Upper lobe of left lung (tissue), 6 donors: Measurements from ENCODE around the gene UGT1A1. TPM values are rescaled to one million over a fixed set of nuclear protein-coding genes. Genes with fewer than 3 reads are reported as not detected.

ENCODE experiments used
- ATAC-seq, 2 donors: fragments of 200-7000 bp; cut with Tn5 transposase; one replicate each; pipeline ENCODE4 v1.9.1; 2022; ENCODE audit warnings: mild to moderate bottlenecking in 2 of 2, moderate library complexity in 2 of 2; ENCODE audit not compliant: low FRiP score in 2 of 2
- DNase-seq, 2 donors: peaks; one replicate each; pipeline ENCODE4 v3.0.0-alpha.2; 2019 to 2020
- H3K27ac ChIP-seq, 4 donors: fragments of 200-600 bp; sonication (generic); one replicate each; pipeline ENCODE4 v1.5.1; 2016 to 2019
- H3K27me3 ChIP-seq, 4 donors: fragments of 200-600 bp; sonication (generic); one replicate each; pipeline ENCODE4 v1.5.1; 2017 to 2019
- H3K36me3 ChIP-seq, 4 donors: fragments of 200-600 bp; sonication (generic); one replicate each; pipeline ENCODE4 v1.5.1; 2016 to 2019
- H3K4me1 ChIP-seq, 4 donors: fragments of 200-600 bp; sonication (generic); one replicate each; pipeline ENCODE4 v1.5.1; 2018 to 2019
- H3K4me3 ChIP-seq, 4 donors: fragments of 200-600 bp; sonication (generic); one replicate each; pipeline ENCODE4 v1.5.1; 2017 to 2019; ENCODE audit warnings: mild to moderate bottlenecking in 2 of 4, moderate library complexity in 1 of 4
- H3K9me3 ChIP-seq, 4 donors: fragments of 200-600 bp; sonication (generic); one replicate each; pipeline ENCODE4 v1.5.1; 2018 to 2019
- EP300 ChIP-seq, 4 donors: sonication (generic); formaldehyde crosslinking; IDR thresholded peaks; one replicate each; pipeline ENCODE4 v1.5.1; 2017; ENCODE audit warnings: antibody characterized with exemption in 4 of 4, control low read depth in 2 of 4
- POLR2A ChIP-seq, 4 donors: fragments of 450-650 bp; IDR thresholded peaks; one replicate each; pipeline ENCODE4 v1.5.1; 2016 to 2017; ENCODE audit warnings: antibody characterized with exemption in 4 of 4, mild to moderate bottlenecking in 2 of 4
- POLR2AphosphoS5 ChIP-seq, 2 donors: sonication (generic); formaldehyde crosslinking; IDR thresholded peaks; one replicate each; pipeline ENCODE4 v1.5.1; 2017; ENCODE audit warnings: antibody characterized with exemption in 2 of 2
- WGBS, 2 donors: methylation state at CpG; one replicate each; pipeline ENCODE4 v1.1.5; 2017 to 2018; 5-methylcytosine and 5-hydroxymethylcytosine counted together
- total RNA-seq, 6 donors: library from RNA; depleted of rRNA in 4 of 6; stranded (reverse); fragments of >200 nt in 4 of 6; gene quantifications; one replicate each; pipeline versions ENCODE4 v1.1.0 to v1.2.1, GENCODE V29; 2016 to 2021
- TF ChIP-seq, protein P1 (sequence below), 6 experiments: fragments of 450-650 bp in 4 of 6; fragments of 200-600 bp in 2 of 6; sonication (generic) in 2 of 6; IDR thresholded peaks; one replicate each; pipeline ENCODE4 v1.5.1; 2016 to 2019; ENCODE audit warnings: antibody characterized with exemption in 6 of 6
- donor health status: DM: no; HTN: no; CAD: no; lungs with moderate emphysema.
- donor health status: DM: no; HTN: yes; CAD: no; lungs with severe emphysema.

The UGT1A1 gene
- total RNA-seq, 6 donors from 2014 or later: 0.15 to 1.4 (median 1.0) TPM; not detected in 3

GRCh38 chr2:233778030-233778429 is 18.0 kb downstream of the UGT1A1 start, which contains the start of gene MROH2A:
Gene MROH2A, plus strand, starts transcription at chr2:233778330. Its CDS starts 1,029 bp downstream, at chr2:233779359.
- ATAC-seq (no peak), DNase-seq (no peak)
- Histone ChIP-seq H3K4me3 (no peak within 1 kb of the TSS), H3K9me3 (no peaks in the 10 kb centered on the region), H3K36me3 (no peaks in the 10 kb centered on the region), H3K4me1 (no peaks in the 10 kb centered on the region), H3K27me3 (no peaks in the 10 kb centered on the region), H3K27ac (no peak within 1 kb of the TSS)
- TF ChIP-seq EP300 (IDR thresholded peaks at IDR 0.05): no peak
- TF ChIP-seq, protein P1, sequence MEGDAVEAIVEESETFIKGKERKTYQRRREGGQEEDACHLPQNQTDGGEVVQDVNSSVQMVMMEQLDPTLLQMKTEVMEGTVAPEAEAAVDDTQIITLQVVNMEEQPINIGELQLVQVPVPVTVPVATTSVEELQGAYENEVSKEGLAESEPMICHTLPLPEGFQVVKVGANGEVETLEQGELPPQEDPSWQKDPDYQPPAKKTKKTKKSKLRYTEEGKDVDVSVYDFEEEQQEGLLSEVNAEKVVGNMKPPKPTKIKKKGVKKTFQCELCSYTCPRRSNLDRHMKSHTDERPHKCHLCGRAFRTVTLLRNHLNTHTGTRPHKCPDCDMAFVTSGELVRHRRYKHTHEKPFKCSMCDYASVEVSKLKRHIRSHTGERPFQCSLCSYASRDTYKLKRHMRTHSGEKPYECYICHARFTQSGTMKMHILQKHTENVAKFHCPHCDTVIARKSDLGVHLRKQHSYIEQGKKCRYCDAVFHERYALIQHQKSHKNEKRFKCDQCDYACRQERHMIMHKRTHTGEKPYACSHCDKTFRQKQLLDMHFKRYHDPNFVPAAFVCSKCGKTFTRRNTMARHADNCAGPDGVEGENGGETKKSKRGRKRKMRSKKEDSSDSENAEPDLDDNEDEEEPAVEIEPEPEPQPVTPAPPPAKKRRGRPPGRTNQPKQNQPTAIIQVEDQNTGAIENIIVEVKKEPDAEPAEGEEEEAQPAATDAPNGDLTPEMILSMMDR (IDR thresholded peaks at IDR 0.05): no peak
- no peak for TF ChIP-seq POLR2AphosphoS5 (IDR thresholded peaks at IDR 0.05)
- no peak for TF ChIP-seq POLR2A (IDR thresholded peaks at IDR 0.05)
- 93 to 100% methylated on average over 2 of the region's 2 CpGs for WGBS, 2 donors

DNA sequence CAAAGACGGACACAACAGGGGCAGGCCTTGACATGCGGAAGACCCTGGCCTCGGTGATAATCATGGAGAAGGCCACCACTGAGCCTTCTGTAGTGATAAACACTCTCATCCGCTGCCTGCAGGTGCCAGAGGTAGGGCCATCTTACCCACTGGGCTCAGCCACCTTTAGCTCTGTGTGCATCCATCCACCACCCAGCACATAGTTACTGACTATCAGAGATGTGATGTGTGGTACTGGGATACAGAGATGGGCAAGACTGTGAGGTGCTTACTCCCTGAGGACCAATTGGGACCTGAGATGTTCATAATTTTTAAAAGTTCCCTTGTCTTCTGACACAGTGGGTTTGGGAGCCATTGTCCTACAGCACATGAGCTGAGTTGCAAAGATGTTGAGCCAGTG is 19.7 kb downstream of the UGT1A1 start:
- ATAC-seq: no peak
- Histone ChIP-seq H3K27ac (no peak overlapping the region), H3K4me3 (no peak overlapping the region), H3K27me3 (no peaks in the 10 kb centered on the region), H3K36me3 (no peaks in the 10 kb centered on the region), H3K4me1 (no peaks in the 10 kb centered on the region), H3K9me3 (no peaks in the 10 kb centered on the region)
- TF ChIP-seq POLR2AphosphoS5 (IDR thresholded peaks at IDR 0.05): no peak
- TF ChIP-seq POLR2A (IDR thresholded peaks at IDR 0.05): no peak
- TF ChIP-seq EP300 (IDR thresholded peaks at IDR 0.05): no peak
- TF ChIP-seq, protein P1 (IDR thresholded peaks at IDR 0.05): no peak
- DNase-seq: no peak
- WGBS, 2 donors: 83 to 87% methylated on average over 3 to 4 of the region's 4 CpGs

DNA sequence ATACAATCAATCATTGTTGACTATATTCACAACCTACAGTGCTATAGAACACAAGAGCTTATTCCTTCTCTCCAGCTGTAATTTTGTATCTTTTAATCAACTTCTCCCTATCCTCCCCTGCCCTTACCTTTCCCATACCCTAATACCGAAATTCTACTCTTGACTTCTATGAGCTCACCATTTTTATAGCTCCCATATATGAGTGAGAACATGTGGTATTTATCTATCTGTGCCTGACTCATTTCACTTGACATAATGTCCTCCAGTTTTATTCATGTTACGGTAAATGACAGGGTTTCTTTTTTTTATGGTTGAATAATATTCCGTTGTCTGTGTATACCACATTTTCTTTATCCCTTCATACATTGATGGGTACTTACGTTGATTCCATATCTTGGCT is 20.7 kb downstream of the UGT1A1 start:
- no peak for ATAC-seq

GRCh38 chr2:233789554-233789953 is 29.5 kb downstream of the UGT1A1 start:
- no peaks in the 10 kb centered on the region for H3K27me3 ChIP-seq
- WGBS, 2 donors: 95 to 98% methylated on average over 5 to 7 of the region's 7 CpGs
- TF ChIP-seq, protein P1 (IDR thresholded peaks at IDR 0.05): no peak
- TF ChIP-seq POLR2A (IDR thresholded peaks at IDR 0.05): no peak
- no peak for TF ChIP-seq EP300 (IDR thresholded peaks at IDR 0.05)
- TF ChIP-seq POLR2AphosphoS5 (IDR thresholded peaks at IDR 0.05): no peak
- no peaks in the 10 kb centered on the region for H3K9me3 ChIP-seq
- H3K27ac ChIP-seq: no peak overlapping the region
- DNase-seq (no peak), ATAC-seq (no peak)
- no peaks in the 10 kb centered on the region for H3K4me1 ChIP-seq
- H3K4me3 ChIP-seq: no peak overlapping the region
- H3K36me3 ChIP-seq: no peaks in the 10 kb centered on the region

More for the DNA sequence above, 20.7 kb downstream of the UGT1A1 start:
- H3K4me3 ChIP-seq: no peak overlapping the region
- H3K27me3 ChIP-seq: no peaks in the 10 kb centered on the region
- H3K27ac ChIP-seq: no peak overlapping the region
- H3K9me3 ChIP-seq: no peaks in the 10 kb centered on the region
- 89 to 92% methylated on average over 4 of the region's 4 CpGs for WGBS, 2 donors
- no peak for TF ChIP-seq POLR2A (IDR thresholded peaks at IDR 0.05)
- TF ChIP-seq POLR2AphosphoS5 (IDR thresholded peaks at IDR 0.05): no peak
- TF ChIP-seq, protein P1 (IDR thresholded peaks at IDR 0.05): no peak
- no peak for DNase-seq
- no peaks in the 10 kb centered on the region for H3K36me3 ChIP-seq
- H3K4me1 ChIP-seq: no peaks in the 10 kb centered on the region

DNA sequence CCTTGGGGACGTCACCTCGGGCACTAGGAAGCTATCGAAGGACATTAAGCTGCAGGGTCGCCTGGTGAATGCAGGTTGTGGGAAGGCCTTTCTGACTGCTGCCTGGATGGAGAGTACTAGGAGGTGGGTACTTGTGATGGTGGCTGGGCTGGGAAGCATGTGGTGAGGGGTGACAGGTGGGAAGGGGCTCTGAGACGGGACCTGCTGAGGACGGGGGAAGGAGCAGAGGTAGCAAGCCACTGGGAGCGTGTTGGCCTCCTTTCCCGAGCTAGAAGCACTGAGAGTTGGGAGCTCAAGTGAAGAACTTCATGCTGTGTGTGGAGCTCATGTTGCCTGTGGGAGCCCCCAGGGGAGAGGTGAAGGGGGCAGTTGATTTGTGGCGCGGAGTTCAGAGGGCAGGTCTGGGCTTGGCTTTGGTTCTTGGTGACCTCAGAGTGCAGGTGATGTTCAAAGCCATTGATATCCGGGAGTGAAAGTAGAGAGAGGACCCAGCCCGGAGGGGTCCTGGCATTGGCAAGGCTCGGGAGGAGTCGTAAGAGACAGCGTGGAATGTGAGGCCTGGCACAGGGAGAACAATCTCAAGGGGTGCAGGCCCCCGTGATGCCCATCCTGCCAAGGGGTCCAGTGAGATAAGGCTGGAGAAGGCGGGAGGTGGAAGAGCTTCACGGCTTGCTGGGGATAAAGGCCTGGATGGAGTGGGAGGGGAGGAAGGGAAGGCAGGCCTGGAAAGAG is 31.2 kb downstream of the UGT1A1 start:
- H3K9me3 ChIP-seq: no peaks in the 10 kb centered on the region
- DNase-seq (no peak), ATAC-seq (no peak)
- WGBS, 2 donors: 85 to 88% methylated on average over 18 of the region's 18 CpGs
- TF ChIP-seq EP300 (IDR thresholded peaks at IDR 0.05) (no peak), POLR2AphosphoS5 (IDR thresholded peaks at IDR 0.05) (no peak), POLR2A (IDR thresholded peaks at IDR 0.05) (no peak)
- TF ChIP-seq, protein P1 (IDR thresholded peaks at IDR 0.05): no peak
- no peaks in the 10 kb centered on the region for H3K36me3 ChIP-seq
- no peaks in the 10 kb centered on the region for H3K27me3 ChIP-seq
- no peaks in the 10 kb centered on the region for H3K4me1 ChIP-seq
- H3K27ac ChIP-seq: no peak overlapping the region
- H3K4me3 ChIP-seq: no peak overlapping the region
